PC-3 (cell line): ENCODE measurements around the gene ANKFN1. TPM values are rescaled to one million over a fixed set of nuclear protein-coding genes. Genes with fewer than 3 reads are reported as not detected.

Source experiments
- ATAC-seq: fragments of 200-7000 bp; cut with Tn5 transposase; 2 replicates; pipeline ENCODE4 v1.9.1; 2020; ENCODE audit warnings: mild to moderate bottlenecking, moderate library complexity
- BruUV-seq: library from RNA; stranded (reverse); fragments of 400-500 nt; replicated peaks from 2 replicates; lab custom pipeline; 2021; lab: Mats Ljungman, UMichigan
- CTCF ChIA-PET: fragments of 300-600 bp; sonication (Branson Sonifier 250); formaldehyde crosslinking; loops from one replicate; lab custom pipeline; 2022; ENCODE audit warnings: antibody characterized with exemption; lab: Charles Lee
- POLR2A ChIA-PET: fragments of 300-600 bp; sonication (Branson Sonifier 250); formaldehyde crosslinking; loops from one replicate; lab custom pipeline; 2022; ENCODE audit warnings: antibody characterized with exemption; ENCODE audit not compliant: unreplicated experiment; lab: Charles Lee
- DNase-seq: peaks from one replicate; pipeline ENCODE4 v3.0.0-alpha.2; 2015
- H2AFZ ChIP-seq: fragments of 300-600 bp; sonication (generic); 2 replicates; pipeline ENCODE4 v1.6.0; 2016; ENCODE audit warnings: antibody characterized with exemption, low read length
- H3F3A ChIP-seq: fragments of 300-600 bp; sonication (generic); one replicate; pipeline ENCODE4 v1.6.0; 2017; ENCODE audit warnings: antibody characterized with exemption, low read length, control low read depth, mild to moderate bottlenecking; ENCODE audit not compliant: unreplicated experiment
- H3K27ac ChIP-seq: fragments of 300-600 bp; sonication (generic); 2 replicates; pipeline ENCODE4 v1.5.1; 2016; ENCODE audit warnings: mild to moderate bottlenecking, low read length
- H3K27me3 ChIP-seq: fragments of 300-600 bp; sonication (generic); 2 replicates; pipeline ENCODE4 v1.6.1; 2016; ENCODE audit warnings: low read length, mixed read lengths
- H3K36me3 ChIP-seq: fragments of 300-600 bp; sonication (generic); 2 replicates; pipeline ENCODE4 v1.6.1; 2016; ENCODE audit warnings: low read depth, mixed run types, low read length, mixed read lengths
- H3K4me1 ChIP-seq: fragments of 300-600 bp; sonication (generic); 2 replicates; pipeline ENCODE4 v1.5.1; 2016; ENCODE audit warnings: low read length; ENCODE audit not compliant: insufficient read depth
- H3K4me2 ChIP-seq: fragments of 300-600 bp; sonication (generic); 2 replicates; pipeline ENCODE4 v1.6.0; 2016; ENCODE audit warnings: low read length
- H3K4me3 ChIP-seq: fragments of 300-600 bp; sonication (generic); 2 replicates; pipeline ENCODE4 v1.5.1; 2016; ENCODE audit warnings: mild to moderate bottlenecking, low read length, mixed read lengths
- H3K79me2 ChIP-seq: fragments of 300-600 bp; sonication (generic); 2 replicates; pipeline ENCODE4 v1.6.1; 2017; ENCODE audit warnings: low read length, mixed read lengths
- H3K9ac ChIP-seq: fragments of 300-600 bp; sonication (generic); 2 replicates; pipeline ENCODE4 v1.6.0; 2016; ENCODE audit warnings: mild to moderate bottlenecking, low read length
- H3K9me2 ChIP-seq: fragments of 300-600 bp; sonication (generic); replicated peaks from 2 replicates; pipeline ENCODE4 v1.6.1; 2016; ENCODE audit warnings: mixed run types, low read length, mixed read lengths
- H3K9me3 ChIP-seq: fragments of 300-600 bp; sonication (generic); 2 replicates; pipeline ENCODE4 v1.6.1; 2016; ENCODE audit warnings: low read length, mixed read lengths
- H4K20me1 ChIP-seq: fragments of 300-600 bp; sonication (generic); 2 replicates; pipeline ENCODE4 v1.6.1; 2016; ENCODE audit warnings: low read length, mixed read lengths
- EZH2 ChIP-seq: fragments of 300-600 bp; sonication (generic); IDR thresholded peaks from one replicate; pipeline ENCODE4 v1.6.1; 2017; ENCODE audit warnings: antibody characterized with exemption, mild to moderate bottlenecking, low read length; ENCODE audit not compliant: unreplicated experiment
- EZH2phosphoT487 ChIP-seq: fragments of 300-600 bp; sonication (generic); IDR thresholded peaks from 2 replicates; pipeline ENCODE4 v1.6.1; 2018; ENCODE audit warnings: mild to moderate bottlenecking, antibody characterized with exemption, low read length, borderline replicate concordance
- intact Hi-C: fragments of 100-400 bp; cut with micrococcal nuclease; formaldehyde crosslinking; loops from 2 replicates; pipeline ENCODE4 v1.9.0; 2023
- total RNA-seq: library from RNA; depleted of rRNA; stranded (reverse); fragments of >200 nt; gene quantifications from 2 replicates; pipeline ENCODE4 v1.2.3, GENCODE V29; 2014
- TF ChIP-seq, protein P1 (sequence below): fragments of 300-600 bp; sonication (generic); conservative IDR thresholded peaks from 2 replicates; pipeline ENCODE4 v1.5.1; 2017; ENCODE audit warnings: antibody characterized with exemption, low read depth, mild to moderate bottlenecking, low read length

ANKFN1 gene
- total RNA-seq, 1 experiment from 2014 or later, result not detected

DNA sequence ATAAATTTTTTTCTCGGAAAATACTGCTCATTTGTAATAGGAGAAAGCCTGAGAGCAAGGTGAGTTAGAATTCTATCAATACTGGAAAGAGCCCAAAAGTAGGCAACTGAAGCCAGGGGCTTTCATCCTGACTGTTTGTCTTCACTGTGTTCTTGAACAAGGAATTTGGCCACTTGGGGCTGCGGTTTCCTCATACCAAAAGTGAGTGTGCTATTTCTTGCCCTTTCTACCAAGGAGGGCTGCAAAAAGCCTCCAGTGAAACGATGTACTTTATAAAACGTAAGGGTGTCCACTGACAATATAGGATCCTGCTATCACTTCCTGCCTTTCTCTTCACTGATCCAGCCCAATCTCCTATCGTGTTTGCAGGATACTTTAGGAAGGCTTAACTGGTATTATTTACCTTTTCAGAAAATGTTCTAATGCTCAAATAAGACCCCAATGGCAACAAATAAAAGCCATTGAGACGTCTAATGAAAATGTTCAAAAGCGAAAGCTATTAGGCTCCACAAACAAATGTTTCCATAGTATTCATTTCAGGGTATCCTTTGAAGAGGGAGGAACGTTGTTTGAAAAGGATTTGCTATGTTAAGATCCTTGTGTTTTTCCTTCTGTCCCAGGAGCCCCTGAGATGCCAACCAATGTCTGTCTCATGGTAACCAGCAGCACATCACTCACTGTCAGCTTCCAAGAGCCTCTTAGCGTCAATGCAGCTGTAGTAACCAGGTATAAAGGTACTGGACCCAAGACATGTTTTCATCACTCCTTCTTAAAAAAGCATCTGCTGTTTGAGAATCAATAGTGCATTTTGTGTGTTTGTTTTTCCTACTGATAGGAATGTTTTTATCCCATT lies 220.9 kb downstream of the ANKFN1 start:
- H3K9me2 ChIP-seq, result no peaks in the 10 kb centered on the region
- DNase-seq (no peak), ATAC-seq (no peak)
- no peaks in the 10 kb centered on the region for H3K79me2 ChIP-seq
- TF ChIP-seq, protein P1, sequence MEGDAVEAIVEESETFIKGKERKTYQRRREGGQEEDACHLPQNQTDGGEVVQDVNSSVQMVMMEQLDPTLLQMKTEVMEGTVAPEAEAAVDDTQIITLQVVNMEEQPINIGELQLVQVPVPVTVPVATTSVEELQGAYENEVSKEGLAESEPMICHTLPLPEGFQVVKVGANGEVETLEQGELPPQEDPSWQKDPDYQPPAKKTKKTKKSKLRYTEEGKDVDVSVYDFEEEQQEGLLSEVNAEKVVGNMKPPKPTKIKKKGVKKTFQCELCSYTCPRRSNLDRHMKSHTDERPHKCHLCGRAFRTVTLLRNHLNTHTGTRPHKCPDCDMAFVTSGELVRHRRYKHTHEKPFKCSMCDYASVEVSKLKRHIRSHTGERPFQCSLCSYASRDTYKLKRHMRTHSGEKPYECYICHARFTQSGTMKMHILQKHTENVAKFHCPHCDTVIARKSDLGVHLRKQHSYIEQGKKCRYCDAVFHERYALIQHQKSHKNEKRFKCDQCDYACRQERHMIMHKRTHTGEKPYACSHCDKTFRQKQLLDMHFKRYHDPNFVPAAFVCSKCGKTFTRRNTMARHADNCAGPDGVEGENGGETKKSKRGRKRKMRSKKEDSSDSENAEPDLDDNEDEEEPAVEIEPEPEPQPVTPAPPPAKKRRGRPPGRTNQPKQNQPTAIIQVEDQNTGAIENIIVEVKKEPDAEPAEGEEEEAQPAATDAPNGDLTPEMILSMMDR, result no peak
- no peak for TF ChIP-seq EZH2phosphoT487
- TF ChIP-seq EZH2, result no peak
- no peak overlapping the region for H2AFZ ChIP-seq
- no peaks in the 10 kb centered on the region for H3K36me3 ChIP-seq
- ChIA-PET POLR2A (no interaction called here), CTCF (no interaction called here)
- no TSS peak for BruUV-seq
- no peaks in the 10 kb centered on the region for H4K20me1 ChIP-seq
- intact Hi-C loops, result no loop called here
- H3K9ac ChIP-seq, result no peak overlapping the region
- no peak overlapping the region for H3K4me3 ChIP-seq
- H3K4me1 ChIP-seq, result no peaks in the 10 kb centered on the region
- H3K27ac ChIP-seq, result no peak overlapping the region
- no peak overlapping the region for H3K4me2 ChIP-seq
- no peaks in the 10 kb centered on the region for H3K9me3 ChIP-seq
- H3F3A ChIP-seq, result no peaks in the 10 kb centered on the region
- H3K27me3 ChIP-seq, result peaks cover 61% of the 10 kb centered on the region

DNA sequence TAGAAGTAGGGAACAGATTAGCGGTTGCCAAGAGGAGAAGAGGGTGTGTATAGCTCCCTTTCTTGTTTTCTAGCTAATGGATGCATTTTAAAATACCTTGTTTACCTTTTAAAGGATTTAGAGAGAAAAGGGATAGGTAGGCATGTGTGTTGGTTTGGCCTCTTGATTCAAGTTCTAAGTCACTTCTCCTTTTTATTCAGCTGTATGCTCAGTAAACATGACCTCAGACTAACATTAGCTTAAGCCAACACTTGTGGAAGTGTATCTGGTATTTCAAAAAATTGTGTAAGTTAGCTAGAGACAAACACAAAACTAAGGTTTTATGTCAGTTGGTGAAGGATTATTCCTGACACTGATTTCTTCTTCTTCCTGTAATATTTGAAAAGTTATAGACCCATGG lies 236.1 kb downstream of the ANKFN1 start:
- 0 out of 2 replicates have a peak, but pooled peaks cover 6% of the 10 kb centered on the region for H3K9me3 ChIP-seq
- CTCF ChIA-PET, result no interaction called here
- no peak for TF ChIP-seq EZH2
- TF ChIP-seq, protein P1, result no peak
- no peak for TF ChIP-seq EZH2phosphoT487
- ATAC-seq (no peak), DNase-seq (no peak)
- H3K9ac ChIP-seq, result no peak overlapping the region
- no peak overlapping the region for H3K4me3 ChIP-seq
- H3K9me2 ChIP-seq, result no peaks in the 10 kb centered on the region
- H3K27me3 ChIP-seq, result peaks cover 4% of the 10 kb centered on the region; the same call in 1 of the 2 replicates
- no peaks in the 10 kb centered on the region for H3K4me1 ChIP-seq
- H3F3A ChIP-seq, result no peaks in the 10 kb centered on the region
- H3K27ac ChIP-seq, result no peak overlapping the region
- no TSS peak for BruUV-seq
- no peaks in the 10 kb centered on the region for H3K79me2 ChIP-seq
- H3K4me2 ChIP-seq, result no peak overlapping the region
- intact Hi-C loops, result no loop called here
- H2AFZ ChIP-seq, result no peak overlapping the region
- H4K20me1 ChIP-seq, result no peaks in the 10 kb centered on the region
- H3K36me3 ChIP-seq, result no peaks in the 10 kb centered on the region
- POLR2A ChIA-PET, result no interaction called here

DNA sequence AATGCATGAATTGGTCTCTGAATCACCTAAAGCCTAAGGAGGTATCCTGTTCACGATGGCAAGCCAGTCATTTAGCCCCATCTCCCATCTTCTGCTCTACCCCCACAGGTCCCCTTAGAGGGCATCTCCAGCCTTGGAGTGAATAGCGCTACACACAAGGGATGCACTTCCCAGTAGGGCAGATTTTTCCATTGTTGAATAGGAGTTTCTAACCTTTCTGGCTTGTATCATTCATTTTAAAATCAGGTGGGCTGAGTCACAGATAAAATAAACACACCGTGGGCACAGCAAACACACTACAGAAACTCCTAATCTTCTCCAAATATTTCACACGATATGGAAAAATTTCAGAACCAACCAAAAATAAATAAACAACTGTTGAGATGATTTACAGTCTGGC lies 239.0 kb downstream of the ANKFN1 start:
- Histone ChIP-seq H3K4me2 (no peak overlapping the region), H2AFZ (no peak overlapping the region), H4K20me1 (no peaks in the 10 kb centered on the region), H3F3A (no peaks in the 10 kb centered on the region), H3K27me3 (peaks cover 21% of the 10 kb centered on the region; the same call in 1 of the 2 replicates), H3K4me3 (no peak overlapping the region), H3K36me3 (no peaks in the 10 kb centered on the region), H3K9me2 (no peaks in the 10 kb centered on the region), H3K9me3 (0 out of 2 replicates have a peak, but pooled peaks cover 6% of the 10 kb centered on the region), H3K4me1 (no peaks in the 10 kb centered on the region), H3K79me2 (no peaks in the 10 kb centered on the region), H3K9ac (no peak overlapping the region), H3K27ac (no peak overlapping the region)
- DNase-seq (no peak), ATAC-seq (no peak)
- POLR2A ChIA-PET, result no interaction called here
- intact Hi-C loops, result no loop called here
- CTCF ChIA-PET, result no interaction called here
- TF ChIP-seq EZH2 (no peak), EZH2phosphoT487 (no peak)
- TF ChIP-seq, protein P1, result no peak
- no TSS peak for BruUV-seq
